ENCODE measurements around the gene SHISA5.

SHISA5 gene

DNA sequence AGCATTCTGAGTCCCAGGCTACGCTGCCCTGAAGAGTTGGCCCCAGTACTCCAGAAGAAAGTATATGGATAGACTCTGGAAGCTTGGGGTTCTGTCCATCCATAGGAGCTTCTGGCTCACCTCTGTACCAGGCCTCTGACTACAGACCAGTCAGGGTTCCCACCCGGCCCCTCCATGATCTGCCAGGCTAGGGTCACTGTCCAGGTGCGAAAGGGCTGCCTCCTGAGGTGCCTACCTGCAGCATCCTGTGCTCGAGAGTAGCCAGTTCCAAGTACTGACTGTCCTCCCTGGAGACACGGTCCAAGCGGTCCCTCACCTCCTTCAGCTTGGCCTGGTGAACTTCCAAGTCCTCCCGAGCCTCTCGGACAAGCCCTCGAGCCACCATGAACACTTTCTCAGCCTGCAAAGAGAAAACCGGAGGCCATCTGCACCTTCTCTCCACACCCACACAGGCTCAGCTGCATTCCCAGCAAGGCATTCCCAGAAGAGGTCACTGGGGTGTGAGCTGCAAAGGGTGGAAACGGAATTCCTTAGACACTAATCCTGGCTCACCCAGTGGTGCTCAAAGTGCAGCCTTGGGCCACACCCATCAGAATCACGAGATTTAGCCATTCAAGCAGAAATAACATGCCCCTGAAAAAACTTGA lies 70.4 kb downstream of the SHISA5 start:
- in situ Hi-C loops (cut with MboI; ENCODE audit: low sequenced_read_pairs): loop anchor here (10.0 kb wide), 1 partner anchor 159 kb away; no protein-coding TSS in a partner anchor

DNA sequence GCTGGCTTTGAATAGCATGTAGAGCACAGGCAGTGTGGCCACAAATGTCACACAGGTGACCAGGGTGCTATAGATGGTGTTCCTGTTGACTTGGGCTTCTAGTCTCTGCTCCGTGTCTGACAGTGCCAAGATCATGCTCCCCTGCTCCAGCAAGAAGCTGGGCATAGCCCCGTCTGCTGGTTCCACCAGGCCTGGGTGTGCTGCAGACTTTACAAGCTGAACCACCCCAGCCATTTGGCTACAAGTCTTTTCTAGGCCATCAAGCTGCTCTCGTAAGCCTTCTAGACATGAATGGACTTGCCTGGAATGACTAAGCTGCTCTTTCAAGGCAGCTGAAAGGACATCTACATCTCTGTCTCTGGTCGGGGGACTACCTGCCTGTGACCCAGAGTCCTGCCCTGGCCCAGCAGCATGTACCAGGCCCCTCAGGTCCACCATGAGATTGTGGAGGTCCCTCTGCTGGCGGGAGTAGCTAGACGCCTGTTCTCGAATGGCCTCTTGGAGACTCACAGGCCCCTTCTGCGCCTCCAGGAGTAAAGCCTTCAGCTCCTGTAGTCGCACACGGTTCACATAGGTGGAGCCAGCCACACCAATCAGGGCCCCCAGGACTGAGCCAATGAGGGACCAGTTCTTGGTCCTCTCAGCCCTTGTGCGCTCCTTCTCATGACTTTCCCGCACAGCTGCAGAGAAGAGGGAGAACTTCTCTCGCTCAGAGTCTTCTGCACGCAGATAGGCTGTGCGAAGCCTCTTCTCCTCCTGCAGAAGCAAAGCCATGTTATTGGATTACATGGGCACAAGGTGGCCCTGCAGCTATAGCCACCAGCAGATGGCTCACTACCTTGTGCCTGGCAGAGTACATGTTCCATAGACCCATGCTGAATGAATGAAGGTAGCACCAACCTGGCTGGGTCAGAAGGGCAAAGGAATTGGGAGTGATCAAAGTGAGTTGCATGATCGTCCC lies 71.3 kb downstream of the SHISA5 start:
- in situ Hi-C loops (cut with MboI; ENCODE audit: low sequenced_read_pairs): loop anchor here (10.0 kb wide), 1 partner anchor 158 kb away; no protein-coding TSS in a partner anchor

- in situ Hi-C loops (cut with MboI; ENCODE audit: low sequenced_read_pairs): loop anchor here (10.0 kb wide), 1 partner anchor 157 kb away; no protein-coding TSS in a partner anchor
Measured at GRCh38 chr3:48431224-48432029, 72.5 kb downstream of the SHISA5 start.

- in situ Hi-C loops (cut with MboI; ENCODE audit: low sequenced_read_pairs): loop anchor here (10.0 kb wide), 1 partner anchor 156 kb away; no protein-coding TSS in a partner anchor
Measured at GRCh38 chr3:48430708-48431101, 73.3 kb downstream of the SHISA5 start.

GRCh38 chr3:48429960-48430707 lies 73.8 kb downstream of the SHISA5 start, which contains the start of gene PLXNB1:
TSS of gene PLXNB1 (minus strand) at chr3:48430086. CDS start at chr3:48424611, 5,475 bp downstream.
- in situ Hi-C loops (cut with MboI; ENCODE audit: low sequenced_read_pairs): loop anchor here (10.0 kb wide), 1 partner anchor 155 kb away; no protein-coding TSS in a partner anchor

DNA sequence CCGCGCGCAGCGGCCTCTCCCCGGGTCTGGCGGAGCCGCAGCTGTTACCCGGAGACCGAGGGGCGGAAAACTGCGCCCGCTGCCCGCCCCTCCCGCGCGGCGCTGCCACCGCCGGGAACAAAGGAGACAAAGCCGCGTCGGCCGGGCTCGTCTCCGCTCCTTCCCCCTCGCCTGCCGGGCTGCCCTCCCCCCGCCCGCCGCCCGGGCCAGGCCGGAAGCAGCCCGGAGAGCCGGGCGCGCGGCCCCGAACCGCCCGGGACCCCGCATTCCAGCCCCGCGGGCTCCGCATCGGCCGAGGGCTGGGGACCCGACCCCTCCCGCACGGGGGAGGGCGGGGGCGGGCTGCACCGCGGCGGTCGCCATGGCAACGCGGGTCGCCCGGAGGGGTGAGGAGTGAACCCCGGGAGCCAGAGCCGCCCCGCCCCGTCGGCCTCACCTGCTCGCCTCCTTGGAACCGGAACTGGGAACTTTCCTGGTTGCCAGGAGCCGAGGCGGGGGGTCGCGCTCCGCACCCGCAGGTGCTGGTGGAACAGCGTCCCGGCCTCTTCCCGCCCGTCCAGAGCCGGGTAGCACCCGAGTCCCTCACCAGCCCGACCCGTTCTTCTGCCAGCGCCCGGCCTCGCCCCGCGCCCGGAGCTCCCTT lies 74.5 kb downstream of the SHISA5 start:
- in situ Hi-C loops (cut with MboI; ENCODE audit: low sequenced_read_pairs): no loop called here

GRCh38 chr3:48428572-48429316 lies 75.2 kb downstream of the SHISA5 start:
- in situ Hi-C loops (cut with MboI; ENCODE audit: low sequenced_read_pairs): no loop called here

DNA sequence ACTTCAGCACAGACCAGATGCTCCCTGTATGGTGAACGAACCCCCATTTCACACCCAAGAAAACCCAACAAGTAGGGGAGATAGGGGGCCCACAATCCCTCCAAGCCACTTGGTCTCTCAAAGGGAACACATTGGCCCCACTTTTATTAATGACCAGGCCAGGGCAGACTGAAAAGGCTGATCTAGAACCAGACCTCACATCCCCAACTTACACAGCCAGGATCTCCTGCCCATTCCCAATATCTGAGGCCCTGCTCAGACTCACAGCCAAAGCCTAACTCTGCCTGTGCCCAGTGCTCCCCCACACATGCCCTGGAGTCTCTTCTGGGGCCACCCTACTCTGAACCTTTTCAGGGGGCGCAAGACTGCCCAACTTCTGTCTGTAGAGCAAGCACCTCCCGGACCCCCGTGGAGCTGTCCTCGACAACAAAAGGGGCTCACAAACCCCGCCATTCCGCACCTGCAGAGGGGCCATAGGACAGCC lies 75.8 kb downstream of the SHISA5 start:
- in situ Hi-C loops (cut with MboI; ENCODE audit: low sequenced_read_pairs): no loop called here

- in situ Hi-C loops (cut with MboI; ENCODE audit: low sequenced_read_pairs): no loop called here
Measured at GRCh38 chr3:48427630-48427962, 76.4 kb downstream of the SHISA5 start.

GRCh38 chr3:48426944-48427629 lies 76.9 kb downstream of the SHISA5 start:
- in situ Hi-C loops (cut with MboI; ENCODE audit: low sequenced_read_pairs): no loop called here

GRCh38 chr3:48426401-48426909 lies 77.5 kb downstream of the SHISA5 start:
- in situ Hi-C loops (cut with MboI; ENCODE audit: low sequenced_read_pairs): no loop called here

- in situ Hi-C loops (cut with MboI; ENCODE audit: low sequenced_read_pairs): no loop called here
Measured at GRCh38 chr3:48425281-48425812, 78.6 kb downstream of the SHISA5 start.

DNA sequence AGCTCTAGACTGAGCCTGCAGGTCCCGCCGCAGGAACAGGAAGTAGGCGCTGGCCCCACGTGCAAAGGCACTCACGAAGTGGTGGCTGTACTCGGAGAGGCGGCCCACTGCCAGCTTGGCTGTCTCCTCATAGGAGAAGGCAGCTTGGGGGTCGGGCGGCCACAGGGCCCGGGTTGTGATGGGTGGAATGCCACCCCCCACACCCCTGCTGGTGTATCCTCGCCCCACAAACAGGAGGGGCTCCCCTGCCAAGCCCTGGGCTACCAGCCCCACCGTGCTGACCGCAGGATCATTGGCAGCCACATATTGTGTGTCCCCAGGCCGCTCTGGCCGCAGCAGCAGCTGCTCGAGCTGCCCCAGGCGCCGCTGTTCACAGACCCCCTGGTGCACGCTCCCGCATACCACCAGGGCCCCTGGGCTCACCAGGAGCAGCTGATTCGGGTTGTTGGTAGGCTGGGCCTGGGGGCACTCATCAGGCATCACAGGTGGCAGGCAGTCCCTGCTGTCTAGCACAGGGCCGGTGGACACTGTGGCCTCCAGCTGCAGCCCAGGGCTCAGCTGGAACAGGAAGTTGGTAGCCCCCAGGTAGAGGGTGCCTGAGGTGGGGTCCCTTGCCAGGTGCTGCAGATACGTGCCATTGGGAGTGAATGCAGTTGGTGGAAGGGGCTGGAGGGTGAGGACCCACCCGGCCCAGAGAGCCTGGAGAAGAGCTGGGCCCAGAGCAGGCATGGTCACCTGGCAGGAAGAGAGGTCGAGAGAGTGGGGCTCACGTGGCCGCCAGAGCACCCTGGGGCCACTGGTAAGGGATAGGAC lies 79.9 kb downstream of the SHISA5 start:
- in situ Hi-C loops (cut with MboI; ENCODE audit: low sequenced_read_pairs): no loop called here

- in situ Hi-C loops (cut with MboI; ENCODE audit: low sequenced_read_pairs): no loop called here
Measured at GRCh38 chr3:48423241-48423882, 80.6 kb downstream of the SHISA5 start.

DNA sequence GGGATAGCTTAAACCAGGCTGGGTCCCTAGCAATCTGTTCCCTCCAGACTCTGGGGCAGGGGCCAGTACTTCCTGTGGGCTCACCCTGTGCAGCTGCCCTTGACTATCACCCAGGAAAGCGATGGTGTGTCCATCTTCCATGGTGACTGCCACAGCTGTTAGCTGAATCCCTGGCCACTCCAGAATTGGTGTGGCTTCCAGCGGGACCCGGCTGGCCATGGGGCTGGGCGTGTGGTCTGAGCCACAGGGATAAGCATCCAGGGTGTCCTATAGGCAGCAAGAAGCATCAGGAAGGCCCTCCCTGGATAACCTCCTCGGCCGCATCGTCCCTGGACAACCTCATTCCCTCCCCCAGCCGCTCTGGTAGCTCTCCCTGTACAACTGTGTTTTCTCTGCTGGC lies 81.3 kb downstream of the SHISA5 start:
- in situ Hi-C loops (cut with MboI; ENCODE audit: low sequenced_read_pairs): no loop called here

GRCh38 chr3:48422272-48422671 lies 81.7 kb downstream of the SHISA5 start:
- in situ Hi-C loops (cut with MboI; ENCODE audit: low sequenced_read_pairs): no loop called here

Data from HL-60/S4 (cell line).